BLaER1 (cell line): ENCODE results near the gene TMEM52.

Source experiments
- H3K27ac ChIP-seq: shearing (Covaris generic); formaldehyde crosslinking; 2 replicates; pipeline ENCODE4 v1.8.1; 2022
- H3K27me3 ChIP-seq: shearing (Covaris generic); formaldehyde crosslinking; 2 replicates; pipeline ENCODE4 v1.8.1; 2022
- H3K36me3 ChIP-seq: shearing (Covaris generic); formaldehyde crosslinking; 2 replicates; pipeline ENCODE4 v1.8.1; 2022
- H3K4me1 ChIP-seq: shearing (Covaris generic); formaldehyde crosslinking; 2 replicates; pipeline ENCODE4 v1.8.1; 2022
- H3K4me2 ChIP-seq: shearing (Covaris generic); formaldehyde crosslinking; 2 replicates; pipeline ENCODE4 v1.8.1; 2022
- H3K4me3 ChIP-seq: shearing (Covaris generic); formaldehyde crosslinking; 2 replicates; pipeline ENCODE4 v1.8.1; 2022
- H3K9ac ChIP-seq: shearing (Covaris generic); formaldehyde crosslinking; 2 replicates; pipeline ENCODE4 v1.8.1; 2022
- H3K9me3 ChIP-seq: shearing (Covaris generic); formaldehyde crosslinking; 2 replicates; pipeline ENCODE4 v1.8.1; 2022
- H4K20me1 ChIP-seq: shearing (Covaris generic); formaldehyde crosslinking; 2 replicates; pipeline ENCODE4 v1.8.1; 2022
- Cebpa-rat ChIP-seq: shearing (Covaris generic); IDR thresholded peaks from 2 replicates; pipeline ENCODE4 v1.8.1; 2022

The TMEM52 gene

DNA sequence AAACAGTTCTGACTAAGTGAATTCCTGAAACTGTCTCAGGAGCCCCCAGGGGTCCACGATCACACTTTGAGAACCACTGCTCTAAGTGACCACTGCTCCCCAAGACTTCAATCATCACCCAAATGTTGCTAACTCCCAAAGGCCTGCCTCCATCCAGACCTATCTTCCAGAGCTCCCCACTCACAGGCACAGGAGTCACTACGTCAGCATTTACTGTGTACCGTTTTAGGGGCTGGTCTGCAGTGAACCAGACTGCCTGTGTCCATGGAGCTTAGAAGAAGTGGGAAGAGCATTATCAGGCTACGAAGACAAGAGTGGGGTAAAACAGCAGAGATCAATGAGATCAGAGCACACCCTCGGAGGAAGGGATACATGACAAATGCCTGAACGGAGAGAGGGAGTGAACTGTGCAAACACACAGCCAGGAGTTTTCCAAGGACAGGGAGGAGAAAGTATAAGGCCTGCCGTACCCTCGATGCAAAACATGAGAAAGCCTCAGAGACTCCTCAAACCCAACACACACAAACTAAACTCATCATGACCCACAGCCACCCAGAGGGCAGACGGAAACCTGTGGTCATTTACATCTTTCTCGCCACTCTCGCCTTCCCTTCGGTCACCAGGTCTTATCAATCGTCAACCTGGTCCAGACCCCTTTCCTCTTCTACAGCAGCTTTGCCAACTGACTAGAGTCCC lies 38.3 kb downstream of the TMEM52 start:
- H3K4me3 ChIP-seq = no peak overlapping the region
- H4K20me1 ChIP-seq = peaks cover 100% of the 10 kb centered on the region
- no peak overlapping the region for H3K4me2 ChIP-seq

DNA sequence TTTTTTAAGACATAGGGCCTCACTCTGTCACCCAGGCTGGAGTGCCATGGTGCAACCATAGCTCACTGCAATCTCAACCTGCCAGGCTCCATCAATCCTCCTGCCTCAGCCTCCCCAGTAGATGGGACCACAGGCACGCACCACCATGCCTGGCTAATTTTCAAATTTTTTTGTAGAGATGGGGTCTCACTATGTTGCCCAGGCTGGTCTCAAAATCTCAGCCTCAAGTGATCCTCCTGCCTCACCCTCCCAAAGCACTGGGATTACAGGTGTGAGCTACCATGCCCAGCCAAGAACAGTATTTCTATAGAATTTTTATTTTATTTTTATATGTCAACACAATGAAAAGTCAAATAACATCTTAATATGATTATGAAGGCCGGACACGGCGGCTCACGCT lies 39.1 kb downstream of the TMEM52 start:
- TF ChIP-seq Cebpa-rat = no peak
- H4K20me1 ChIP-seq = peaks cover 100% of the 10 kb centered on the region
- peaks cover 49% of the 10 kb centered on the region for H3K4me1 ChIP-seq
- peaks cover 100% of the 10 kb centered on the region for H3K36me3 ChIP-seq
- H3K27me3 ChIP-seq = no peaks in the 10 kb centered on the region
- no peak overlapping the region for H3K9ac ChIP-seq
- peaks cover 17% of the 10 kb centered on the region for H3K9me3 ChIP-seq
- no peak overlapping the region for H3K27ac ChIP-seq
- no peak overlapping the region for H3K4me3 ChIP-seq
- H3K4me2 ChIP-seq = no peak overlapping the region

More for the DNA sequence above, 38.3 kb downstream of the TMEM52 start:
- no peak overlapping the region for H3K27ac ChIP-seq
- no peaks in the 10 kb centered on the region for H3K27me3 ChIP-seq
- H3K9ac ChIP-seq = no peak overlapping the region
- peaks cover 50% of the 10 kb centered on the region for H3K4me1 ChIP-seq
- no peak for TF ChIP-seq Cebpa-rat
- H3K9me3 ChIP-seq = peaks cover 9% of the 10 kb centered on the region; the same call in 1 of the 2 replicates
- peaks cover 92% of the 10 kb centered on the region for H3K36me3 ChIP-seq

DNA sequence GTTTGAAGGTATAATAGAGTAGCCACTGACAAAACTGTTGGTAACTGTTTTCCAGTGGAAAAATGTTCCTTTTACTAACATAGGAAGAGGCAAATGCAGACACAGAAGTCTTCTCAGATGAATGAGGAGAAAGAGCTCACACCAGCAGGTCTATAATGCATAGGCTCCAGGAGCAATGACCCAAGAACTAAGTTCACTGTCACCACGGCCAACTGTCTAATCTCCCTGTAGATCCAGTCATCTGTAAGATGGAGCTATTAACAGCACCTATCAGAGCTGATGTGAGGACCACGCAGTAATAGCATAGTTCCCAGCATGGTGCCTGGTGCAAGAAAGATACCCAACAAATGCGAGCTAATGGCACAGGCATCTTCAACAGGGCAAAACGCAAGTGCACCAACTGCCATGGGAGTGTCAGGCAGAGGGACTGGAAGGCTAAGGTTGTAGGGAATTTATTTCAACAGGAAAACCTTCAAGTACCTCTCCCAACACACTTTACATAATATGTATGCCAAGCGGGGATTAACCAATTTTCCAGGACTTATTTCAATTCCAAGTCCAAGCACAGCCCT lies 41.1 kb downstream of the TMEM52 start:
- Histone ChIP-seq H3K4me3 (no peak overlapping the region), H3K36me3 (peaks cover 100% of the 10 kb centered on the region), H3K4me2 (no peak overlapping the region), H3K9me3 (peaks cover 20% of the 10 kb centered on the region), H4K20me1 (peaks cover 100% of the 10 kb centered on the region), H3K27me3 (no peaks in the 10 kb centered on the region), H3K9ac (no peak overlapping the region), H3K27ac (no peak overlapping the region), H3K4me1 (peaks cover 46% of the 10 kb centered on the region)
- no peak for TF ChIP-seq Cebpa-rat

DNA sequence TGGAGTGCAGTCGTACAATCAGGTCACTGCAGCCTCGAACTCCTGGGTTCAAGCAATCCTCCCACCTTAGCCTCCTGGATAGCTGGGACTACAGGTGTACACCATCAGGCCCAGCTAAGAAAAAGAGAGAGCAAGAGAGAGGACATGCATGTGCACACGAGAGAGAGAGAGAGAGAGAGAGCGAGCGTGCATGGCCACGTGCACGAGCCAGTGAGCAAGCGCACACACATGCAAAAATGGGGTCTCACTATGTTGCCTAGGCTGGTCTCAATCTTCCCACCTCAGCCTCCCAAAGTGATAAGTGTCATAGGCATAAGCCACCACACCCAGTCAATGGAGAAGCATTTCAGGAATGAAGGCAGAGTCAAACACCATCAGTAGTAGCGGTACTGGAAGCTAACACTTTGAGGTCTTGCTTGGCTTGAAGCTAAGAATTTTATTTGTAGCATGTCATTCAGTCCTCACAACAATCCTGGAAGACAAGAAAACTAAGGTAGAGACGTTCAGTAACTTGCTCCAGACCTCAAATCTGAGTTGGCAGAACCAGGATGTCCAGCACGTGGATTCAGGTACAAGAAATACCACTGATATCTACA lies 42.6 kb downstream of the TMEM52 start:
- H3K27me3 ChIP-seq = no peaks in the 10 kb centered on the region
- H3K9ac ChIP-seq = no peak overlapping the region
- H4K20me1 ChIP-seq = peaks cover 100% of the 10 kb centered on the region
- no peak overlapping the region for H3K4me2 ChIP-seq
- peaks cover 100% of the 10 kb centered on the region for H3K36me3 ChIP-seq
- no peak overlapping the region for H3K4me3 ChIP-seq
- TF ChIP-seq Cebpa-rat = no peak
- peaks cover 47% of the 10 kb centered on the region for H3K4me1 ChIP-seq
- peaks cover 20% of the 10 kb centered on the region for H3K9me3 ChIP-seq
- H3K27ac ChIP-seq = no peak overlapping the region

DNA sequence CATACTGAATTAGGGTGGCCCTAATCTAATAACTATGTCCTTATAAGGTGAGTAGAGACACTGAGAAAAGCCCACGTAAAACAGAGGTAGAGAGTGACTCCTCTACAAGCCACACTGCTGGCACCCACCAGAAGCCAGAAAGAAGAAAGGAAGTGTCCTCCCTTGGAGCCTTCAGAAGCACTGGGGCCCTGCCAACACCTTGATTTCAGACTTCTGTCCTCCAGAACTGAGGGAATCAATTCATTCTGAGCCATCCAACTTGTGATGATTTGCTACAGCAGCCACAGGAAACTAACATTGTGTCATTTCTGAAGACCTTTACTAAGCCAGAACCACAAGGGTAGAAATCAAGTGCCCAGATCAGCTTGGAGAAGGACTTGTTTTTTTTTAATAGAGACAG lies 43.1 kb downstream of the TMEM52 start:
- Histone ChIP-seq H3K36me3 (peaks cover 100% of the 10 kb centered on the region), H3K27me3 (no peaks in the 10 kb centered on the region), H3K4me3 (no peak overlapping the region), H4K20me1 (peaks cover 100% of the 10 kb centered on the region), H3K9me3 (peaks cover 20% of the 10 kb centered on the region), H3K9ac (no peak overlapping the region), H3K4me1 (peaks cover 47% of the 10 kb centered on the region), H3K4me2 (no peak overlapping the region), H3K27ac (no peak overlapping the region)
- no peak for TF ChIP-seq Cebpa-rat

DNA sequence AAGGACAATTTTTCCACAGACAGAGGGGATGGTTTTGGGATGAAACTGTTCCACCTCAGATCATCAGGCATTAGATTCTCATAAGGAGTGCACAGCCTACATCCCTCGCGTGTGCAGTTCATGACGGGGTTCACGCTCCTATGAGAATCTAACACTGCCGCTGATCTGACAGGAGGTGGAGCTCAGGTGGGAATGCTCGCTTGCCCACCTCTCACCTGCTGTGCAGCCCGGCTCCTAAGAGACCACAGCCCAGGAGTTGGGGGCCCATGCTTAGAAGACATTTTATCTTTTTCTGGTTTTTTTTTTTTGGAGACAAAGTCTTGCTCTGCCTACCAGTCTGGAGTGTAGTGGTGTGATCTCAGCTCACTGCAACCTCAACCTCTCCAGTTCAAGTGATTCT lies 44.2 kb downstream of the TMEM52 start:
- no peak for TF ChIP-seq Cebpa-rat
- no peak overlapping the region for H3K4me2 ChIP-seq
- peaks cover 100% of the 10 kb centered on the region for H4K20me1 ChIP-seq
- H3K36me3 ChIP-seq = peaks cover 96% of the 10 kb centered on the region
- no peak overlapping the region for H3K9ac ChIP-seq
- no peak overlapping the region for H3K4me3 ChIP-seq
- H3K27ac ChIP-seq = no peak overlapping the region
- H3K9me3 ChIP-seq = peaks cover 20% of the 10 kb centered on the region
- H3K27me3 ChIP-seq = no peaks in the 10 kb centered on the region
- H3K4me1 ChIP-seq = peaks cover 55% of the 10 kb centered on the region

DNA sequence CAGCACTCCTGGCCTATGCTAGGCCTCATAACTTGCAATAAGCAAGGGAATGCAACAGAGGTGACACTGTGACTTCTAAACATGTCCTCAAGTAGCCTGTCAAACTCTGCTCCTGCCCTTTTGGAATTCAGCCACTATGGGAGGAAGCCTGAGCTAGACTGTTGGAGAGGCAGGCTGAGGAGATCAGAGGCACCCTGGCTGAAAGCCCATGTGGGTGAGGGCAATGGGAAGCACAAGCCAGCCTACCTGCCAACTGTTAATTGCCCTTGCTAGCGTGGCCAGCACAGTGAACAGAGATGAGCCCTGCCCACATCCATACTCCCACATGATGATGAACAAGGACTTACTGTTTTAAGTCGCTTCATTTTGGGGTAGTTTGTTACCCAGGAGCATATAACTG lies 45.9 kb downstream of the TMEM52 start:
- TF ChIP-seq Cebpa-rat = no peak
- Histone ChIP-seq H3K27ac (no peak overlapping the region), H3K36me3 (peaks cover 87% of the 10 kb centered on the region), H3K4me1 (peaks cover 54% of the 10 kb centered on the region), H3K9me3 (peaks cover 20% of the 10 kb centered on the region), H3K27me3 (no peaks in the 10 kb centered on the region), H3K4me2 (peak overlapping the region; percentile 1; the same call in 1 of the 2 replicates), H3K9ac (no peak overlapping the region), H3K4me3 (no peak overlapping the region), H4K20me1 (peaks cover 100% of the 10 kb centered on the region)

DNA sequence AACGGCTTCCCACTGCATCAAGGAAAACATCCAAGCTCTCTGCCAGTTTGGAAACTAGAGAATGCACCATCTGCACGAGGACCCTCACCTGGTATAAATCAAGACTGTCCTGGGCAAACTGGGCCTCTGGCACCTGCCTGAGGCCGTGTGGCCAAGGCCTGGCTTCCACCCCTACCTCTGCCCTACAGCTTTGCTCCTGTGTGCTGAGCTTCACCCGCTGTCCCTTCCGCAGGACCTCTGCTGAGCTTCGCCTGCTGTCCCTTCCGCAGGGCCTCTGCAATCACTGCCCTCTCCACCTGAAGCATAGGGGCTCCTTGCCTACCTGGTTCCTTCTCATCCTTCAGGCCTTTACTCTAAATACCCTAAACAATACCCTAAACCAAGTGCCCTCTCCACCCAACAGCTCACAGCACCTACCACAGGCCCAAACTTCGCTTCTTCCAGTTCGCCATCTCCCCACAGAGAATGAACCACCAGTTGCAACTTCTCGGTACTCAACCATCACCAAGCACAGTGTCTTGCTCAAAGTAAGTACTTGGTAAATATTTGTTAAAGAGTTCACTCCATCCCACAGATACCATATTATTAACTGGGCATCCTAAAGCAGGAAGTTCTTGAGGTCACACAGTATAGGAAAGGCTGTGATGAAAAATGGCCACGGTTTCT lies 46.6 kb downstream of the TMEM52 start:
- H3K4me1 ChIP-seq = peaks cover 55% of the 10 kb centered on the region
- TF ChIP-seq Cebpa-rat = no peak
- H3K4me2 ChIP-seq = 0 out of 2 replicates have a peak overlapping the region, but pooled peaks have one; percentile 1
- peaks cover 100% of the 10 kb centered on the region for H4K20me1 ChIP-seq
- no peaks in the 10 kb centered on the region for H3K27me3 ChIP-seq
- no peak overlapping the region for H3K4me3 ChIP-seq
- no peak overlapping the region for H3K27ac ChIP-seq
- peaks cover 20% of the 10 kb centered on the region for H3K9me3 ChIP-seq
- H3K36me3 ChIP-seq = peaks cover 80% of the 10 kb centered on the region
- H3K9ac ChIP-seq = no peak overlapping the region

DNA sequence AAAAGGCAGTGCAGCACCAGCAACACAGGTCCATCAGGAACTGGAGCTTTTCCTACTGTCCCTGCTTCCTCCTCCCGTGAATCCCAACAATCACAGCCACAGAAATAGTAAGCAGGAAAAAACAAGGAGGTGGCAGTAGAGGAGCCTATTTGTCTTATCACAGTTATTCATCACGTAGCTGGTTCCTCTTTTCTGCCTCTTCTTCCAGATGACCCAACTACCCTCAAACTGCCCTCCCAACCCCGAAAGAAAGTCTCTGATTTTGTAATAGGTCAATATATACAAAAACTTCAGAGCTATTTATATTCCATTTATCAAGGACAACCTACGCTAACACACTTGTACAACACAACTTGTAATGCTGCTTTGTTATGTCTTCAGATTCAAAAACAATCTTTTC lies 49.6 kb downstream of the TMEM52 start:
- H4K20me1 ChIP-seq = peaks cover 100% of the 10 kb centered on the region

More for the DNA sequence above, 49.6 kb downstream of the TMEM52 start:
- Histone ChIP-seq H3K27ac (peak overlapping the region; percentile 50), H3K27me3 (no peaks in the 10 kb centered on the region), H3K9me3 (no peaks in the 10 kb centered on the region), H3K4me1 (peaks cover 84% of the 10 kb centered on the region), H3K36me3 (peaks cover 63% of the 10 kb centered on the region), H3K4me3 (no peak overlapping the region), H3K9ac (no peak overlapping the region), H3K4me2 (peak overlapping the region; percentile 11)
- TF ChIP-seq Cebpa-rat = no peak
